HS-27A (cell line): Measurements from ENCODE around the gene SH3BP2.

Experiments
- DNase-seq: peaks from one replicate; pipeline ENCODE4 v3.0.0-alpha.2; 2012; ENCODE audit warnings: low read depth, missing footprints

The SH3BP2 gene

DNA sequence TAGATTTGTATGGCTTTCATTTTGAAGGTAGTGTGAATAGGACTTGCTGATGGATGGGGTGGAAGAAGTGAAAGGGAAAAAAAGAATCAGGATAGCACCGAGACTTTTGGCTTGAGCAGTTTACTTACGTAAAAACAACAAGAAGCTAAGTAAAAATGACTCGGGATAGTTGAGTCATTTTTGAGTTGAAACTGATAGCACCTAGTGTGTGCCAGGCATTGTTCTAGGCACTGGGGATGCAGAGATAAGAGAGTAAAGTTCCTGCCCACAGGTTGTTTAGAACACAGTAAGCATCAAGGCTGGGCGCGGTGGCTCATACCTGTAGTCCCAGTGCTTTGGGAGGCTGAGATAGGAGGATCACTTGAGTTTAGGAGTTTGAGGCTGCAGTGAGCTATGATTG is 85.5 kb downstream of the SH3BP2 start:
- no peak for DNase-seq

DNA sequence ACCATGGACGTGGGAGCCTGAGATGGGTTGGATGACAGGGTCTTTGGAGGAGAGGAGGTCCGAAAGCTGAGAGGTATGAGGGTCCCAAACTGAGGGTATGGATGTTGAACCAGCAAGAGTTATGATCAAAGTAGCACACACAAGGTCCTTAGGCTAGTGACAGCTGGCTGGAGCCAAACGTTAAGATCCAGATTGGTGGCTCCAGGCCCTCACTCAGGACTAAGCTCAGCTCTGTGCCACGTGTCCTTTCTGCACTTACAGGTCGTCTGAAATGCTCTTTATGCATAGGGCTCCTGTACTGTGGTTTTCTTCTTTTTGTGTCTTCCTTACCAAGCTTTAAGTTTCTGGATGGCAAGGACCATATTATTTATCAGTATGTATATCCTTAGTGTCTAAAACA is 86.1 kb downstream of the SH3BP2 start:
- DNase-seq: no peak

DNA sequence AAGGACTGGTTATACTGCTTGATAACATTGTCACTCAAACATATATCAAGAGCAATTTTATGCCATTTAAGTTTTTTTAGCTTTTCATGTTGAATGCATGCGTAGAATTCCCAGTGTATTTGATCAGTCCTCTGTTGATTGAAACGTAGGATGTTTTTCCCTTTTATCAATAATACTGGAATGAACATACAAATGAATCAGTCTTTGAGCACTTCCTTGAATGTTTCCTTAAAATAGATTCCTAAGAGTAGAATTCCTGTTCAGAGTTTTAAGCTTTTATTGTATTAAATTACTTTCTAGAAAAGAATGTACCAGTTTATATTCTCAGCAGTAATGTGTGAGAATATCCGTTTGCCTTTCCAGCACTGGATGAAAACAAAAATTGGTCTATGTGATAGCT is 88.5 kb downstream of the SH3BP2 start:
- DNase-seq: no peak

DNA sequence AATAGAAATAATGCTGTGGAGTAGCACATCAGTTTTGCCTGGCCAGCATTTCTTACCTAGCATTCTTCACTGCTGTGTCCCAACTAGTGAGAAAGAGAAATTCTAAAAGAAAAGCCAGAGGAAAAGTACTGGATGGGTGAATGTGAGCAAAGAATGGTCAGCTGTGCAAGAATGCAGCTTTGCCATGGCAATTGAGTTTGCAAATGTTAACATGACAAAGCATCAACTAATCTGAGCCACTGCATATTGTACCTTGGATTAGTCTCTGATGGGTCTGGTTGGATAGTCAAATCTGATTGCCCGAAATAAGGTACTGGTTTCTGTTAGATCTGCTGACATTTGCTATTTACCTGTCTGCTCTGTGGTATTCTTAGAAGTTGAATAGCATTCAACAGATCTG is 89.5 kb downstream of the SH3BP2 start:
- DNase-seq: no peak

DNA sequence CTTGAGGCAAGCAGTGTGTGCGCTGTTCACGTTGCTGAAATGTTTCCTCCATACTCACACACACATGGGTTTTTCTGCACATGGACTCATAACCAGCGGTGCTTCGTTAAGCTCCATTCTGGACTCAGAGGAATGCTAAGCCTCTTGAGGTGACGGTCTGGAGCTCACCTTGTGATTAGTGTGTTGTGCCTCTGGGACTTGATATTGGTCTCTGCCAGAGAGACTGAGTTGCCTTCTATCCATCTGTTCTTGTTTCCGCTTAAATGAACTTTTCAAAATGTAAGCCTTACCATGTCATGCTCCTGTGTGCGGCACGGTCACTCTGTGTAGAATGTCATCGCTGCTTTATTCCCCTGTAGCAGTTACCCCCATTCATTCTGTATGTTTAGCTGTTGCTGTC is 93.3 kb downstream of the SH3BP2 start:
- no peak for DNase-seq

DNA sequence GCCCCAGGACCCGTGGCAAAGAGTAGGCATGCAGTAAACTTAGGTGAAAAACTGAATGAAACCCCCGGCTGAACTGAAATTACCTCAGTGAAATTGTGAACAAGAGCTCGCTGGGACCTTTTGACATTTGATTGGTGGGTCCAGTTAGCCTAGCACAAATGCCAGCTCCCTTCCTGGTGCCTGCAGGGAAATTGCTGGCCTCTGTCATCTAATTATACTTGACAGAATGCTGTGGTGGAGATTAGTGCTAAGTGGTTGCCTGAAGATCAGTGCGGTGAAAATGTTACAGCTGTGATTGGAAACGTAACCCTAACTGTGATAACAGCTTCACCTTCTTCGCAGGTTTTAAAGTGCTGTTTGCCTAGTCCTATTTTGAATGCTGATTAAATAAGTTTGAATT is 93.7 kb downstream of the SH3BP2 start:
- no peak for DNase-seq

DNA sequence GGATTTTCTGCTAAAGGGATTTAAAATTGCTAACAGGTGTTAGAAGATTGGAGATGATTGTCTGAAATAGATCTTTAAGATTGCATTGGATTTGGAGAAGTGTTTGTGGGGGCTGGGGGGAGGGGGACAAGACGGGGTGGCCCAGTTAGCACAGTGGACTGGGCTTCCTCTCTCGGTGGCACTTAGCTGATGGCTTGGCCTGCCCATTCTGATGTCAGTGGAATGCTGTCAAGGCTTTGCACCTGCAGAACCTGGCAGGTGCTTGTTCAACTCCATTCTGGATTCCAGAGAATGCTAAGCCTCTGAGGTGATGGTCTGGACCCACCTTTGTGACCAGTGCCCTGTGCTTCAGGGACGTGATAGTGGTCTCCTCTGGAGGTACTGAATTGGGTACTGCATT is 94.5 kb downstream of the SH3BP2 start:
- DNase-seq: no peak

DNA sequence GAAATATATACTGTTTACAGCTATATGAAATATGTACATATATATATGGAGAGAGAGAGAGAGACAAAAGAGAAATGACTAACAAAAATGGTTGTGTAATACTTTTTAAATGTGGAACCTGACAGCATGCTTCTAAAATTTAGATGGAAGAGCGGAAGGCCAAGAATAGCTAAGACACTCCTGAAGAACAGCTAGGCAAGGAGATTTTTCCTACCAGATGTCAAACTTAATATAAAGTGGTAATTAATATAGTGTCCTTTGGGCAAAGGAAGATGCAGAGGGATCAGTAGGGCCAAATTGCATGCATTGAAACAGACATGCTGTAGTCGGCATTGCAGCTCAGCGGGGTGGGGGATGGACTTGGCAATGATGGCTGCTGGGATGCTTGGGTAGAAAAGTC is 96.0 kb downstream of the SH3BP2 start:
- no peak for DNase-seq
